Vein endothelial cell (primary cell): ENCODE data around the gene EP400. TPM values are rescaled to one million over a fixed set of nuclear protein-coding genes. Genes with fewer than 3 reads are reported as not detected.

Source experiments
- small RNA-seq: library from RNA; depleted of rRNA; stranded (forward); fragments of <200 nt; gene quantifications from one replicate; pipeline ENCODE3, GENCODE V24; 2012
- total RNA-seq: library from RNA; depleted of rRNA; stranded (reverse); fragments of >200 nt; gene quantifications from 2 replicates; pipeline ENCODE4 v1.2.3, GENCODE V29; 2012

EP400 gene, protein sequence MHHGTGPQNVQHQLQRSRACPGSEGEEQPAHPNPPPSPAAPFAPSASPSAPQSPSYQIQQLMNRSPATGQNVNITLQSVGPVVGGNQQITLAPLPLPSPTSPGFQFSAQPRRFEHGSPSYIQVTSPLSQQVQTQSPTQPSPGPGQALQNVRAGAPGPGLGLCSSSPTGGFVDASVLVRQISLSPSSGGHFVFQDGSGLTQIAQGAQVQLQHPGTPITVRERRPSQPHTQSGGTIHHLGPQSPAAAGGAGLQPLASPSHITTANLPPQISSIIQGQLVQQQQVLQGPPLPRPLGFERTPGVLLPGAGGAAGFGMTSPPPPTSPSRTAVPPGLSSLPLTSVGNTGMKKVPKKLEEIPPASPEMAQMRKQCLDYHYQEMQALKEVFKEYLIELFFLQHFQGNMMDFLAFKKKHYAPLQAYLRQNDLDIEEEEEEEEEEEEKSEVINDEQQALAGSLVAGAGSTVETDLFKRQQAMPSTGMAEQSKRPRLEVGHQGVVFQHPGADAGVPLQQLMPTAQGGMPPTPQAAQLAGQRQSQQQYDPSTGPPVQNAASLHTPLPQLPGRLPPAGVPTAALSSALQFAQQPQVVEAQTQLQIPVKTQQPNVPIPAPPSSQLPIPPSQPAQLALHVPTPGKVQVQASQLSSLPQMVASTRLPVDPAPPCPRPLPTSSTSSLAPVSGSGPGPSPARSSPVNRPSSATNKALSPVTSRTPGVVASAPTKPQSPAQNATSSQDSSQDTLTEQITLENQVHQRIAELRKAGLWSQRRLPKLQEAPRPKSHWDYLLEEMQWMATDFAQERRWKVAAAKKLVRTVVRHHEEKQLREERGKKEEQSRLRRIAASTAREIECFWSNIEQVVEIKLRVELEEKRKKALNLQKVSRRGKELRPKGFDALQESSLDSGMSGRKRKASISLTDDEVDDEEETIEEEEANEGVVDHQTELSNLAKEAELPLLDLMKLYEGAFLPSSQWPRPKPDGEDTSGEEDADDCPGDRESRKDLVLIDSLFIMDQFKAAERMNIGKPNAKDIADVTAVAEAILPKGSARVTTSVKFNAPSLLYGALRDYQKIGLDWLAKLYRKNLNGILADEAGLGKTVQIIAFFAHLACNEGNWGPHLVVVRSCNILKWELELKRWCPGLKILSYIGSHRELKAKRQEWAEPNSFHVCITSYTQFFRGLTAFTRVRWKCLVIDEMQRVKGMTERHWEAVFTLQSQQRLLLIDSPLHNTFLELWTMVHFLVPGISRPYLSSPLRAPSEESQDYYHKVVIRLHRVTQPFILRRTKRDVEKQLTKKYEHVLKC (N-terminal part only)
- 17.4 and 18.6 TPM in 2 replicates for total RNA-seq

DNA sequence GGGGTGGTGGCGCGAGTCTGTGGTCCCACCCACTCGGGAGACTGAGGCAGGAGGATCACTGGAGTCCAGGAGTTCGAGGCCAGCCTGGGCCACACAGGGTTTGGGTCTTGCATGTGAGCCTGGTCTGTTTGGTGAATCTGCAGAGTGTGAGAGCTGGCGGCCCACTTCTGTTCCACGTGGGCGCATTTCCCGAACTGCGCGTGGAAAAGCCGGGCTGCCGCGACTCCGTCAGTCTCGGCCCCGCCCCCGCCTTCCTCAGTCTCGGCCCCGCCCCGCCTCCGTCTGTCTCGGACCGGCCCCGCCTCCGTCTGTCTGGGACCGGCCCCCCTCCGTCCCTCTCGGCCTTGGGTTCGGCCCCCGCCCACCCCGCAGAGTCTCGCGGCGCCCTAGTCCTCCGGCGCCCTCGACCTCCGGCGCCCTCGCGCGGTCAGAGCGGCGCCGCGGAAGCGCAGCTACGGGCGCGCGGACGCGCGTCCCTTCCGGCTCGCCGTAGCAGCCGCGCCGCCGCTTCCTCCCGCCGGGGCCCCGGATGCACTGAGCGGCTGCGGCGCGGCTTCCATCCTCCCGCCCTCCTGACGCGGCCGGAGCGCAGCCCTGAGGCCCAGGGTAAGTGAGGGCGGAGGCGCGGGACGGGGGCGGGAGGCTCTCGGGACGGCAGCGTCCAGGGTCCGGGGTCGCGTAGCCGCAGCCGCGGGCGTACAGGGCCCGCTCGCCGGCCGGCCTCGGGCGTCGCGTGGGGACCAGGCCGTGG, at the start of gene EP400:
Gene EP400 (plus strand): TSS at position 512 of the 751 bp plus-strand sequence. CDS start 10,678 bp downstream, outside the sequence.

DNA sequence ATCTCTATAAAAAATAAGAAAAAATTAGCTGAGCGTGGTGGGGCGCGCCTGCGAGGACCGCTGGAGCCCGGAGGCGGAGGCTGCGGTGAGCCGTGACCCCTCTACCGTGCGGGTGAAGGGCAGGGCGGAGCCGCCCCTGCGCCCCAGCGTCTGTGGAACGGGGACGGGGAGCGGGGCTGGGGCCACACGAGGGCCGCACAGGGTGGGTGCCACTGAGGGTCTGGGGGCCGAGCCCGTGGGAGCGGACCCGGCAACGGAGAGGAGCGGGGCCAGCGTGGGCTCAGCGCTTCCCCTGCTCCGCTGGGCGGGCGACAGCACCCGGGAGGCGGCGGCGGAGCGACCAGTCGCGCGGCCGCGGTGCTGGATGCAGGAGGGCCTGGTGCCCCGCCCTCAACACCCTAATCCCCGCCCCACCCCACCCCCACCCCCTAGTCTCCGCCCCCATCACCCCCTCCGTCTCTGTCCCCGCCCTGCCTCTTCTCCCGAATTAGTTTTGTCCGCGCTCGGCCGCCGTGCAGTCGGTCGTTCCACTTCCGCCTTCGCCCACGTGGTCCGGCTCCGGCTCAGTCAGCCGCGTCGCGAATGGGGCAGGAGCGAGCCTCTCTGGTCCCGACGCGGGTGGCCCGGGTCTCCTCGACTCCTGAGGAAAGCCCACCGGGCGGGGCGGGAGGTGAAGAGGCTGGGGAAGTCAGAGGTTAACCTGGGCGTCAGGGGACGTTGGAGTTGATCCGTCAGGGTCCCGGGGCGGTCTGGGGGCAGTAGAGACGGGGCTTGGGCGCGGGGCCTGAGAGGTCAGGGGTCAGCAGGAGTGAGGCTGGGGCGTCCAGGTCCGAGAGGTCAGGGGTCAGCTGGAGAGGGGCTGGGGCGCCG, 20.8 kb upstream of the EP400 start, which contains the start of gene PUS1:
Gene PUS1 (plus strand): TSS at position 566 of the 870 bp plus-strand sequence. CDS start 447 bp downstream, outside the sequence.

Small RNA genes lying within 50 kb of the gene (small RNA-seq; reads per million reads assigned to genes)
- gene AC131009.3 = not detected
- not detected for gene AC137590.2
- 1,818 reads per million, percentile 100 among the genes with 10 or more reads in this experiment for gene SNORA49

Other genes with a start within 250 kb of the EP400 start
- 27.4 and 34.0 TPM in 2 replicates for gene SFSWAP, start 238.9 kb upstream of the EP400 start, total RNA-seq
- gene MMP17, start 121.5 kb upstream of the EP400 start, total RNA-seq = 7.2 and 7.8 TPM in 2 replicates
- gene ULK1, start 55.3 kb upstream of the EP400 start, total RNA-seq = 9.5 and 11.0 TPM in 2 replicates
- gene PUS1, start 20.7 kb upstream of the EP400 start, total RNA-seq = 15.7 and 18.0 TPM in 2 replicates
- 11.1 and 13.9 TPM in 2 replicates for gene DDX51, start 194.4 kb downstream of the EP400 start, total RNA-seq
- 17.6 and 23.5 TPM in 2 replicates for gene NOC4L, start 194.5 kb downstream of the EP400 start, total RNA-seq